HFF-Myc (cell line): ENCODE measurements around the gene MYF6.

Source experiments
- DNase-seq: peaks from one replicate; pipeline ENCODE4 v3.0.0-alpha.2; 2011; ENCODE audit warnings: low read depth; ENCODE audit errors: extremely low read depth
- H3K4me3 ChIP-seq: replicated peaks from 2 replicates; pipeline ENCODE4 v1.5.1; 2011; ENCODE audit warnings: low read depth, mild to moderate bottlenecking, control low read depth, low read length
- CTCF ChIP-seq: IDR thresholded peaks from 2 replicates; pipeline ENCODE4 v1.5.1; 2012; ENCODE audit warnings: mild to moderate bottlenecking, low read depth, low read length, control low read depth; ENCODE audit errors: missing control alignments

The MYF6 gene

DNA sequence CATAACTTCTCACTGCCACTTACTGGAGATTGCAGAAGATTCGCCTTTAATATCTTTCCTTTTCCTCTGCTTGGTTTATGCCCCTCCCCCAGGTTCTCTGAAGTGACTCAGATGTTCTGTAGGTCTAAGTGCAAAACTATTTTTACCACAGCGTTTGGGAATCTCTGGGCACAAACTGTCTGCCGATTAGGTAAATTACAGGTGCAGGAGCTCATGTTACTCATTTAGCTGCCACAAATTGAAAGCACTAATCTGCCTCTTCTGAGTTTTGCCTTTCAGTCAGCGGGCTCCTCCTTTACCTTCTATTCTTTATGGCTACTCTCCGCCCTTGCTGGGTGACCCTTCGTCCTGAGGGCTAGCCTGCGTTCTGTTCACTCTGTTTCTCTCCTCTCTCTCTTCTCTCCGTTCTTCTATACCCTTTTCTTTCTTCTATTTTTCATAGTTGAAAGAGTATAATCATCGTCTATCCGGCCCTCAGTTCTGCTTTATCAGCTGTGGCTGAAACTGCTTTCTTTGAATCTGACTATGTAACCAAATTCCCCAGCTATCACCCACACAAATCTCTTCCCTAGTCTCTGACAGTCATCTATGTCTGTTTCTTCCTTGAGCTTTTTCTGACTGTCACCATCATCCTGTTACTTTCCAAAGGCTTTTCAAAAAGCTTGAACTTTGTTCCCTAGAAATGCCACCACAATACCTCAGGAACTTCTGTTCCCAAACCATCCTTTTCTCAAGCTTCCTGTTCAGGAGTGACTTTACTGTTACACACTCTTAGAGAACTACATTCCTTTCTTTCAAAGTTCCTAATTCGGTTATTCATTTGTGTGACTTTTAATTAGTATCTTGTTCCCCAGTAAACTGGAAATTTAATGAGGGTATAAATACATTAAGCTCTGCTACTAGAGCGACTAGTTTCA is 4.3 kb upstream of the MYF6 start:
- TF ChIP-seq CTCF = no peak
- DNase-seq = peak; percentile 40
- no peak overlapping the region for H3K4me3 ChIP-seq

DNA sequence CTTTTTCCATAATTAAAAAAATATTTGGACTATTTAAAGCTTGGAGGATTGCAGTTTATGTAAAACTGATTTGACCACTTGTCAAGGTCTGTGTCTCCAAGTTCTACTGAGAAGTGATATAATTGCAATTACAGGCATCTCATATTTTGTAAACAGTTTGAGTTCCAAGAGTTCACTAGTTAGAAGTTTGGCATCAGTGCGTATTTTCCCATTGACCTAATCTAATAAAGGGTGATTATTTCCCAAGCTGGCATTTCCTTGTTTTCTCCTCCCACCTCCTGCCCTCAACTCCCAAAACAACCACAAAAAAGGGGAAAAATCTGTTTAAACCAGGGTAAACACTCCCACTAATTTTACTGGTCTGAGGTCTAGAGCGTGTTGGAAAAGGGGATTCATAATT is 3.0 kb upstream of the MYF6 start:
- TF ChIP-seq CTCF = no peak
- DNase-seq = no peak
- H3K4me3 ChIP-seq = no peak overlapping the region

- TF ChIP-seq CTCF = no peak
- no peak for DNase-seq
- no peak overlapping the region for H3K4me3 ChIP-seq
Measured at GRCh38 chr12:80707830-80708258, 410 bp downstream of the MYF6 start.

DNA sequence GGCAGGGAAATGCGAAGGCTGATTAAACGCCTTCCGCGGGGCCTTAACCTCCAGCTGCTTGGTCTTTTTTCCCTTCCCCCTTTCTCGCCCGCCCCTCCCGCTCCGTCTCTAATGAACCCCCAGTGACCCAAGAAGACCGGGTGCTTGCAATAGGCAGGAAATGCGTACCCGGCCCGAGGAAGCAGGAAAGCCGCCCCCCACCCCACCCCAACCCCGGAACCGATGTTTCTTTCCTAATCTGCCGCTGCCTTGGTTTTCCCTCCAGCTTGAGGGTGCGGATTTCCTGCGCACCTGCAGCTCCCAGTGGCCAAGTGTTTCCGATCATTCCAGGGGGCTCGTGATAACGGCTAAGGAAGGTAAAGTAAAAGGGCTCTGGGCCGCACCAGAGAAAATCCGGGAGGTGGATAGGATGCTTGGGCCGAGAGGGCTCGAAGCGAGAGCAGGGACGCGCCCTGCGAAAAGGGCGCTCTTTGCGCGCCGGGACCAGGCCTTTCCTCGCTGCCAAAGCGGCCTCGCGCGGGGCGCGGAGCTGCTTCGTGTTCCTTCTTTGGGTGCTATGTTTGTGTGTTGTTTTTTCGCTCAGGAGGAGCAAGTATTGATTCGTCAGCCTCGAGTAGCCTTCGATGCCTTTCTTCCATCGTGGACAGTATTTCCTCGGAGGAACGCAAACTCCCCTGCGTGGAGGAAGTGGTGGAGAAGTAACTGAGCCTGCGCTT is 983 bp downstream of the MYF6 start:
- no peak for TF ChIP-seq CTCF
- no peak for DNase-seq
- H3K4me3 ChIP-seq = no peak overlapping the region

- H3K4me3 ChIP-seq = no peak overlapping the region
- TF ChIP-seq CTCF = no peak
- no peak for DNase-seq
Measured at GRCh38 chr12:80708975-80709328, 1.5 kb downstream of the MYF6 start.

DNA sequence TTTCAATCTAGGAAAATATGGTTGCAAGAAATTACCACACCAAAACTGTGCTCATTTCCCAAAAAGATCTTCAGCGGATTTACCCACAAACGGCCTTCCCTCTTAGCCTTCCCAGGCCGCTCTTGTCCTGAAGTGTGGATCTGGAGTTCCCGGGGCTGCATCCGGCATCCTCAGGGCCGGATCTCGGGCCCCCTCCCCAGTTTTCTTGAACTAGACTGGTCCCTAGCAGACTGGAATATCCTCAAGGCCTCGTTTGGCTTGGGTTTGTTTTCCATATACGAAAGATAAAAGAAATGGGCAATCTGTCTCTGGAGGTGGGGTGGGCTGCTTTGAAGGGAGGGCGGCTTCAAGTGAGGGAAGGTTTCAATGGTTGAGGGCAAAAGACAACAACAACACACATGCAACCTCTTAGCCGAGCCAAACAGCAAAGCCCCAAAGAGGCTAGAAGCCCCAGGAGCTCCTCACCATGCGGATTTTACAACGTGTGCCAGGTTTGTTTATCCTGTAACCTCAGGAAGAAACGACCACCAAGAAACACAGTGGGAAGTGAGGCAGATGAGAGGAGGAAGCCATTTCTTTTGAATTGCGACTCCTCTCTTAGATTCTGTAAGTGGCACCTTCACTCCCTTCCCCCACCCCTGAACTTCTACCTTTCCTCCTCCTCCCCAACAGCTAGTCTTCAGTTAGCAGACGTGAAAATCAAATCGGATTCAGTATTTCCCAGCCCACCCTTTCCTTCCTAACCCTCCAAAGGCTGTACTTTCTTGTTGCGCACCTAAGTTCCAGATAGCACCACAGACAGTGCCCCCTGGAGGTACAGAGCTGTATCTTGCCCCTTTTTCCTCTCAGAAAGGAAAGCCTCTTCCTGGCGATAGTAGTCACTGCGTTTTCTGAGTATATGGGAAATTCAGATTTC is 2.6 kb downstream of the MYF6 start:
- H3K4me3 ChIP-seq = no peak overlapping the region
- peak; percentile 49 for TF ChIP-seq CTCF
- no peak for DNase-seq
